SK-N-SH (cell line): ENCODE measurements around the gene TSHZ3.

Experiments
- ELF1 ChIP-seq: IDR thresholded peaks from 2 replicates; pipeline ENCODE4 v1.4.0; 2012
- EZH2phosphoT487 ChIP-seq: fragments of 200-600 bp; sonication (generic); IDR thresholded peaks from 2 replicates; pipeline ENCODE4 v1.6.1; 2017; ENCODE audit warnings: low read depth, mixed run types, mild to moderate bottlenecking, antibody characterized with exemption, moderate library complexity, borderline replicate concordance
- PBX3 ChIP-seq: IDR thresholded peaks from 2 replicates; pipeline ENCODE4; 2012
- POLR2AphosphoS5 ChIP-seq: IDR thresholded peaks from 2 replicates; pipeline ENCODE4 v1.6.1; 2012; ENCODE audit warnings: low read depth, low read length
- TCF12 ChIP-seq: IDR thresholded peaks from 2 replicates; pipeline ENCODE4 v1.4.0; 2012
- TF ChIP-seq, protein P1 (sequence below): fragments of 200-600 bp; sonication (generic); IDR thresholded peaks from 2 replicates; pipeline ENCODE4 v1.6.1; 2017; ENCODE audit warnings: antibody characterized with exemption, mild to moderate bottlenecking, moderate library complexity
- TF ChIP-seq, protein P2 (sequence below): fragments of 150-350 bp; IDR thresholded peaks from 2 replicates; pipeline ENCODE4 v1.6.1; 2017; ENCODE audit warnings: antibody characterized with exemption, low read length, low read depth, borderline replicate concordance

DNA sequence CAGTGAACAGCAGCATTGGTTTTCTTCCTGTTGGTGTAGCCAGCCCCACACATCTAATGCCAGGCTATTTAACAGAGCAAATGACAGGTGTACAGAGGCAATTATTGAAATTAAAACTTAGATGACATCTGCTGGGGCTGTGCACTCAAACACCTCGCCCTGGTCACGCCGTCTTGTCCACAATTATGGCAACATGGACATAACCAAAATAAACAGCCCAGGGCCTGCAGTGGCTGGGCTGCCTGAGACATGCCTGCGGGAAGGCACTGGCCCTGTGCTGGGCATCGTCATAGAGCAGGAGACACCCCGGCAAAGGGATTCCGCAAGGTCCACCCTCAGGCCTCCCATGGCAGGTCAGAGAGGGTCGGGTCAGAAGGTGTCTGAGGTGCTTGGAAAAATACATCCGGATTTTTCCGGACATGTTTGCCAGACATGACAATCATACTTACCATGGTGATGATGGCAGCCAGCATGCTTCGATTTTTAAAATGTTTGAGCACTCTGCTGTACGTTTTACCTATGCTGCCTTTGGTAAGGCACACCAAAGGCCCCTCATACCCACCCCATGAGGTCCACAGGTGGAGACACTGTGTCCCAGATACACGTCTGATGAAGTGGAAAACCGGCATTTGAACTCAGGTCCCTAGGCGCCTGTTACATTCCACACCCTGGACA lies 47.8 kb downstream of the TSHZ3 start:
- TF ChIP-seq, protein P1, sequence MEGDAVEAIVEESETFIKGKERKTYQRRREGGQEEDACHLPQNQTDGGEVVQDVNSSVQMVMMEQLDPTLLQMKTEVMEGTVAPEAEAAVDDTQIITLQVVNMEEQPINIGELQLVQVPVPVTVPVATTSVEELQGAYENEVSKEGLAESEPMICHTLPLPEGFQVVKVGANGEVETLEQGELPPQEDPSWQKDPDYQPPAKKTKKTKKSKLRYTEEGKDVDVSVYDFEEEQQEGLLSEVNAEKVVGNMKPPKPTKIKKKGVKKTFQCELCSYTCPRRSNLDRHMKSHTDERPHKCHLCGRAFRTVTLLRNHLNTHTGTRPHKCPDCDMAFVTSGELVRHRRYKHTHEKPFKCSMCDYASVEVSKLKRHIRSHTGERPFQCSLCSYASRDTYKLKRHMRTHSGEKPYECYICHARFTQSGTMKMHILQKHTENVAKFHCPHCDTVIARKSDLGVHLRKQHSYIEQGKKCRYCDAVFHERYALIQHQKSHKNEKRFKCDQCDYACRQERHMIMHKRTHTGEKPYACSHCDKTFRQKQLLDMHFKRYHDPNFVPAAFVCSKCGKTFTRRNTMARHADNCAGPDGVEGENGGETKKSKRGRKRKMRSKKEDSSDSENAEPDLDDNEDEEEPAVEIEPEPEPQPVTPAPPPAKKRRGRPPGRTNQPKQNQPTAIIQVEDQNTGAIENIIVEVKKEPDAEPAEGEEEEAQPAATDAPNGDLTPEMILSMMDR, result no peak
- TF ChIP-seq PBX3 (no peak), EZH2phosphoT487 (no peak), POLR2AphosphoS5 (no peak), ELF1 (no peak), TCF12 (no peak)
- TF ChIP-seq, protein P2, sequence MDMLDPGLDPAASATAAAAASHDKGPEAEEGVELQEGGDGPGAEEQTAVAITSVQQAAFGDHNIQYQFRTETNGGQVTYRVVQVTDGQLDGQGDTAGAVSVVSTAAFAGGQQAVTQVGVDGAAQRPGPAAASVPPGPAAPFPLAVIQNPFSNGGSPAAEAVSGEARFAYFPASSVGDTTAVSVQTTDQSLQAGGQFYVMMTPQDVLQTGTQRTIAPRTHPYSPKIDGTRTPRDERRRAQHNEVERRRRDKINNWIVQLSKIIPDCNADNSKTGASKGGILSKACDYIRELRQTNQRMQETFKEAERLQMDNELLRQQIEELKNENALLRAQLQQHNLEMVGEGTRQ, result no peak
